GM21529 (cell line): ENCODE results near the gene CDKN1A.
"Not testable (repeated sequence)": the region's sequence is repeated elsewhere in the genome, so short reads cannot be mapped to it uniquely, and the experiment has no call there.

Source experiments
- ATAC-seq: cut with Tn5 transposase; IDR thresholded peaks from one replicate; pipeline ENCODE4 v1.9.1; 2021; ENCODE audit not compliant: unreplicated experiment

CDKN1A gene

GRCh38 chr6:36678488-36679042 is at the start of gene CDKN1A:
Gene CDKN1A, plus strand, starts transcription at chr6:36678714. Its CDS starts 5,388 bp downstream, at chr6:36684102.
- peak; percentile 46 for ATAC-seq

GRCh38 chr6:36629784-36630183 is 48.7 kb upstream of the CDKN1A start:
- ATAC-seq = no peak

- no peak for ATAC-seq
Observed at GRCh38 chr6:36631326-36632011, 47.0 kb upstream of the CDKN1A start.

GRCh38 chr6:36633370-36633769 is 45.1 kb upstream of the CDKN1A start:
- no peak for ATAC-seq

- no peak for ATAC-seq
Observed at GRCh38 chr6:36633915-36634314, 44.6 kb upstream of the CDKN1A start.

- ATAC-seq = no peak
Observed at GRCh38 chr6:36634317-36635108, 44.0 kb upstream of the CDKN1A start.

DNA sequence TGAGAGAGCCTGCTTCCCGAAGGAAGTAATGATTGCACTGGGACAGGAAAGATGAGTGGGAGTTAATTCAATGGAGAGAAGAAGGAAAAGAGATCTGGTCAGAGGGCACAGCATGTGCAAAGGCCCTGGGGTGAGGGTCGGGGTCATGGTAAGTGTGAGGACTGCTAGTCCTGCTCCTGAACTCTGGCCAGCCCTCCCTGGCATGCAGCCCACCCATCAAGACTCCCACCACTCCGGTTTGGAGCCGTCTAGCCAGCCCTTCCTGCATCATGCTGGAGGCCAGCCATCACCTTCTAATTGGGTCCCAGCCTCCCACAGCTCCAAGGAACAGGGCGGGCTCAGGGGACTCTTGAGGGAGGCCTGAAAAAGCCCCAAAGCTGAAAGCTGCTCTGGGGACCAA is 42.2 kb upstream of the CDKN1A start:
- no peak for ATAC-seq

DNA sequence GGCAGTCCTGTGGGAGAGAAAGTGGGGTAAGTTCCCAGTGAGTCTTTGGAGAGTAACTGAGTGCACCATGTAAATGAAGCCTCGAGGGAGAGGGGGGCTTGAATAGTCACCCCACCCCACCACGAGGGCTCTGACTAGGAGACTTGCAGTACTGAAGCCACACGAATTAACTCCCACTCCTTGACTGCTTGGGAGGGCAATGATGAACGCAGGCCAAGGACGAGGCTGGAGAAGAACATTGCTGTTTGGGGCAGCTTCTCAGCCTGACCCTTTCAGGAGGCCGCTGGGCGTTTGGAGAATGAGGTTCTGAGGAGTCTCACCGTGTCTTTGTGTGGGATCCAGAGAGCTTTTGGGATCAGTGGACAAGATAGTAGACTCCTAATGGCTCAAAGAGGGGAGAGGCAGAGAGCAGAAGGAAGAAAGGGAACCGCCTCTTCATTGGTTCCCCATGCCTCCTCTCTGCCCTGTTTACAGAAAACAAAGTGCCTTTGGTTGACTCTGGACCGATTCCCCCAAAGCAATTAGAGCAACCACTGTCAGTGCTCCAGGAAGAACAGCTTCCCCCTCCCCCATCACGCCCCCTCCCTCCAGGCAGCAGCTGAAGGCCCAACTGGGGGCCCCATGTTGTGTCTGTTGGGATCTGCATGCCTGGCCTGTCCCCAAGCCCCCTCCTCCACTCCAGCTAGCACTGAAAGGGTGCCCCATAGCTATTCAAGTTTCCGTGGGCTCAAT is 41.7 kb upstream of the CDKN1A start:
- no peak for ATAC-seq

DNA sequence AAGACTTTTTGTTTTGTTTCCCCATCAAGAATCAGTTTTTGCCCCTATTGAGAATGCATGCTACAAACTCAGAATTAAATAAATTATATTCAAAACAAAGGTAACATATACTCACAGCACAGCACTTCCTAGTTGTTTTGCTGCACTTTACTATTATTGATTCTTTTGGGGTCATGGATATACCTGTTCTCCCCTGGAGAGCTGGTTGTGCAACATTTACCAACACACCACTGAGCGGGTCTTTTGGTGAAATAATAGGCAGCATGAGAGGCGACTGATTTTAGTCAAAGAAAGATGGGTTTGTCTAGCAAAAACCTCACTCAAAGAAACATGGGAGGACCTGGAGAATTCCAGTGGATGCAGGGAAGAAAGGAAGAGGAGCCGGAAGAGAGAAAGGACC is 39.9 kb upstream of the CDKN1A start:
- ATAC-seq = no peak

DNA sequence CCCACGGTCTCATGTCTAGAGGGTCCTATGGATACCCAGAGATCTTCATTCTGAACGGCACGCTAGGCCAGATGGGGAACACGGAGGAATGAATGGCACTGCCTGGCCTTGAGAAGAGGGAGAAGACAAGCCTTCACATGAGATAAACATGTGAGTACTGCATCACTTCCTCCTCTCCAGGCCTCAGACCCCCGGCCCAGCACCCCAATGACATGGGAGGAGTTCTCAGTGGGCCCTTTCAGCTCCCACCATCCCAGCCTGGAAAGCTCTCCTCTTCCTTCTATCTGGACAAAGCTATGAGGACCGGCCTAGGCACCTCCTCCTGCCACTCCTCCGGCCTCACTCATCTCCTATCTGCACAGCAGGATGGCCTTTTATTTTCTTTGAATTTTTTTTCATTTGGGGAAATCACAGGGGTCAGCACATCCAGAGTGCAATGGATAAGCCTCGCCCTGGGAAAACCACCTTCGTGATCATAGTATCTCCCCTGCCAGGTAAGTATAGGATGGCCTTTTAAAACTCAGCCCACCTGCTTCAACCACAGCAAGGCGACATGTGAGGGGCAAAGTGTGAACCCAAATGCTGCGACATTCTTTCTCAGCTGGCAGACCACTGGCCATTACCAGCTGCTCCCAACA is 39.2 kb upstream of the CDKN1A start:
- ATAC-seq = no peak

GRCh38 chr6:36641543-36641942 is 37.0 kb upstream of the CDKN1A start:
- ATAC-seq = no peak

GRCh38 chr6:36642913-36643817 is 35.3 kb upstream of the CDKN1A start:
- no peak for ATAC-seq

DNA sequence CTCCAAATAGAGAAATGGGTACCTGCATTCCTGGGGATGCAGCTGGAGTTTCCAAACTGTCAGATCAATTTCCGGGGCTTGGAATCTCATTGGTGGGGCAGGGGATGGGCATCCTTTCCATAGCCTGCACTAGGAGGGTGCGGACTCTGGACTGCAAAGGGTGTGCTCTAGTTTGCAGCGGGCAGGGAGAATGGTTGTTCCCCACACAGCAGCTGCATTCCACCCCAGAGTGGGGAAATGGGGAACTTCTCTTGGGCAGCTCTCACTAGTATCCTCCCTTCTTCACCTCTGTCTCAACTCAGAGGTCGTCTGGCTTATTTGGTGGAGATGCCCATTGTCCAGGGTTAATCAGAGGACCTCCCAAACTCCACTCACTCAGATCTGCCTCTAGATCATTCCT is 34.5 kb upstream of the CDKN1A start:
- no peak for ATAC-seq

GRCh38 chr6:36649086-36649485 is 29.4 kb upstream of the CDKN1A start:
- ATAC-seq = no peak

DNA sequence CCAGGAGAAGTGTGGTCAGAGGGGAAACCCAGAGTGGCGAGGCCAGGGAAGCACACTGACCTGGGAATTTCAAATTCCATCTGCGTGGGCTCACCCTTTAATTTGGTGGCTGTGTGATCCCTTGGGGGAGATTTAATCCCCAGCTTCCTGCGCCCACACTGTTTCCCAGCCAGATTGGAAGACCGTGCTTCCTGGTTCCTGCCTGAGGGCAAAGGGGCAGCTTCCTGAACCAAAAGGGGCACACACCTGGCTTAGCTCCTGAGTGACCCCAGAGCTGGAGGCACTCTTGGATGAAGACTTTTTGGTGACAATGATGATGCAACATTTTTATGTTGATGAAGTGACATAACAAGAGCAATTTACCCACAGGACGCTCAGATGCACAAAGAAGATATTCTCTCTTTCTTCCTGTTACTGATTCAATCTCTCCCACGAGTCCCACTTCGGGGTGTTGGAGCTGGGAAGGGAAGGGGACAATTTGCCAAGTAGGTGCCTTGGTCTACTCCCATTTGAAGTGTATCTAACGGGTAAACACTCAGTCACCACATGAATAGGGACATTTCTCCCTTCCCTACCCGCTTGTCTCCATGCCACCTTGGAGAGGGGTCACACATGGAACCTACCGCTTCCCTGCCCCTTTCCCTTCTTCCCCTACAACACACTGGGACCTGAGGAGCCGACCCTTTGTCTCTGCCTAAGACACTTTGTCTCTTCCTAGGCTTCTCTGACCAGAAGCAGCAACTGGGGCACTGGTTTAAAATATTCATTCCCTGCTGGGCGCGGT is 28.6 kb upstream of the CDKN1A start:
- ATAC-seq = no peak

- ATAC-seq = peak; percentile 72
Observed at GRCh38 chr6:36650848-36651478, 27.6 kb upstream of the CDKN1A start.

- ATAC-seq = no peak
Observed at GRCh38 chr6:36651659-36652379, 26.7 kb upstream of the CDKN1A start.

- not testable (repeated sequence) for ATAC-seq
Observed at GRCh38 chr6:36654469-36654868, 24.0 kb upstream of the CDKN1A start.
